A549 treated with AZD9567 at 1 μM for 4 hours (cell line): ENCODE measurements around the gene MORC1. TPM values are rescaled to one million over a fixed set of nuclear protein-coding genes. Genes with fewer than 3 reads are reported as not detected.

Experiments
- total RNA-seq: library from RNA; stranded (reverse); fragments of 200-300 nt; extraction: Qiagen RNA extraction; gene quantifications from 5 replicates; pipeline ENCODE4 v1.2.3, GENCODE V29; 2022; ENCODE audit not compliant: insufficient read depth

The MORC1 gene
- not detected in 5 replicates for total RNA-seq

GRCh38 chr3:109117939-109118338, at the start of gene MORC1:
Gene MORC1 (minus strand): TSS chr3:109118134. CDS start chr3:109118059, 75 bp downstream.

GRCh38 chr3:109136523-109136922, 18.6 kb upstream of the MORC1 start, which contains the start of gene C3orf85:
Gene C3orf85 (plus strand): TSS chr3:109136719. CDS start chr3:109136848, 129 bp downstream.

GRCh38 chr3:108953700-108954099, 164.2 kb downstream of the MORC1 start, which contains the start of gene GUCA1C:
Gene GUCA1C (minus strand): TSS chr3:108953879. CDS start chr3:108953762, 117 bp downstream.

Other genes with a start within 250 kb of the MORC1 start
- gene GUCA1C, start 164.3 kb downstream of the MORC1 start, total RNA-seq: not detected in 5 replicates
- gene C3orf85, start 18.6 kb upstream of the MORC1 start, total RNA-seq: not detected in 5 replicates
- not detected in 5 replicates for gene DPPA2, start 198.4 kb upstream of the MORC1 start, total RNA-seq
- gene DPPA4, start 219.4 kb upstream of the MORC1 start, total RNA-seq: not detected in 5 replicates